T-helper 1 cell (primary cell): Measurements from ENCODE around the gene ESYT1.

Source experiments
- DNase-seq, 5 donors: peaks; one replicate each; pipeline ENCODE4 v3.0.0-alpha.2; 2012 to 2020
- total RNA-seq, 4 donors: gene quantifications; one replicate each; lab custom pipeline; 2026; lab: John Stamatoyannopoulos, UW

Gene ESYT1
- 234 to 362 (median 337) reads per million in 4 donors for total RNA-seq

- DNase-seq, result peak; percentile 94 to 100 (median 97)
Measured at GRCh38 chr12:56127888-56128669, at the start of gene ESYT1. Gene ESYT1, plus strand, starts transcription at chr12:56128267. Its CDS starts 53 bp downstream, at chr12:56128320.

GRCh38 chr12:56078427-56078826 lies 49.6 kb upstream of the ESYT1 start:
- no peak for DNase-seq

- DNase-seq, result peak; percentile 27 to 46 (median 35)
Measured at GRCh38 chr12:56078931-56079722, 48.9 kb upstream of the ESYT1 start.

GRCh38 chr12:56079723-56080555 lies 48.1 kb upstream of the ESYT1 start, which contains the start of gene ERBB3:
Gene ERBB3, plus strand, starts transcription at chr12:56080165. Its CDS starts 136 bp downstream, at chr12:56080301.
- peak; percentile 24 to 61 (median 49) for DNase-seq

- no peak for DNase-seq
Measured at GRCh38 chr12:56080556-56081138, 47.4 kb upstream of the ESYT1 start.

- no peak for DNase-seq
Measured at GRCh38 chr12:56081393-56082347, 46.4 kb upstream of the ESYT1 start.

GRCh38 chr12:56082382-56082781 lies 45.7 kb upstream of the ESYT1 start:
- no peak for DNase-seq

GRCh38 chr12:56082967-56083366 lies 45.1 kb upstream of the ESYT1 start:
- DNase-seq, result no peak

GRCh38 chr12:56084958-56085543 lies 43.0 kb upstream of the ESYT1 start:
- DNase-seq, result peak in 1 of 5 donors; percentile 39

GRCh38 chr12:56086096-56086495 lies 42.0 kb upstream of the ESYT1 start:
- no peak for DNase-seq

- no peak for DNase-seq
Measured at GRCh38 chr12:56086608-56087007, 41.5 kb upstream of the ESYT1 start.

- DNase-seq, result no peak
Measured at GRCh38 chr12:56087220-56087619, 40.8 kb upstream of the ESYT1 start.

GRCh38 chr12:56097738-56098137 lies 30.3 kb upstream of the ESYT1 start:
- no peak for DNase-seq

- no peak for DNase-seq
Measured at GRCh38 chr12:56098592-56098991, 29.5 kb upstream of the ESYT1 start.

- DNase-seq, result no peak
Measured at GRCh38 chr12:56099787-56100186, 28.3 kb upstream of the ESYT1 start.

GRCh38 chr12:56101045-56101444 lies 27.0 kb upstream of the ESYT1 start:
- DNase-seq, result no peak

- no peak for DNase-seq
Measured at GRCh38 chr12:56102683-56103065, 25.4 kb upstream of the ESYT1 start.

- DNase-seq, result peak in 1 of 5 donors; percentile 81
Measured at GRCh38 chr12:56103066-56103711, 24.9 kb upstream of the ESYT1 start.

GRCh38 chr12:56103823-56104108 lies 24.3 kb upstream of the ESYT1 start:
- DNase-seq, result no peak

GRCh38 chr12:56104109-56104814 lies 23.8 kb upstream of the ESYT1 start, which contains the start of gene PA2G4:
Gene PA2G4, plus strand, starts transcription at chr12:56104559. Its CDS starts 179 bp downstream, at chr12:56104738.
- DNase-seq, result peak; percentile 89 to 100 (median 91)
